SK-N-DZ (cell line): Measurements from ENCODE around the gene ADAM12.
"Not testable (repeated sequence)": the region's sequence is repeated elsewhere in the genome, so short reads cannot be mapped to it uniquely, and the experiment has no call there.

Experiments used
- DNase-seq: peaks from one replicate; pipeline ENCODE4 v3.0.0-alpha.2; 2015; ENCODE audit warnings: low spot score
- small RNA-seq, 2 experiments: library from RNA; depleted of rRNA; stranded (forward); fragments of <200 nt; gene quantifications; one replicate each; pipeline ENCODE3, GENCODE V24; 2014

The ADAM12 gene

GRCh38 chr10:125983656-125984055, 404.6 kb downstream of the ADAM12 start:
- no peak for DNase-seq

GRCh38 chr10:125983161-125983560, 405.1 kb downstream of the ADAM12 start:
- DNase-seq: no peak

- DNase-seq: peak; percentile 56
Measured at GRCh38 chr10:125982260-125982948, 405.9 kb downstream of the ADAM12 start.

- no peak for DNase-seq
Measured at GRCh38 chr10:125980521-125981035, 407.7 kb downstream of the ADAM12 start.

- DNase-seq: no peak
Measured at GRCh38 chr10:125979976-125980375, 408.3 kb downstream of the ADAM12 start.

GRCh38 chr10:125976960-125977605, 411.2 kb downstream of the ADAM12 start:
- DNase-seq: no peak

GRCh38 chr10:125970077-125970630, 418.1 kb downstream of the ADAM12 start:
- not testable (repeated sequence) for DNase-seq

GRCh38 chr10:125967533-125967932, 420.7 kb downstream of the ADAM12 start:
- no peak for DNase-seq

- DNase-seq: no peak
Measured at GRCh38 chr10:125964558-125964957, 423.7 kb downstream of the ADAM12 start.

Small RNA genes within 50 kb of the gene (small RNA-seq; reads per million reads assigned to genes)
- 0 reads per million in 2 experiments for gene RNA5SP328
